Left ventricle myocardium superior (tissue), 1 donor: ENCODE measurements around the gene SAP130. TPM values are rescaled to one million over a fixed set of nuclear protein-coding genes. Genes with fewer than 3 reads are reported as not detected.

ENCODE experiments used
- ATAC-seq: fragments of 200-7000 bp; cut with Tn5 transposase; one replicate; pipeline ENCODE4 v1.9.1; 2020; ENCODE audit warnings: mild to moderate bottlenecking, moderate library complexity
- DNase-seq: peaks from one replicate; pipeline ENCODE4 v3.0.0-alpha.2; 2020
- intact Hi-C: fragments of 100-400 bp; cut with micrococcal nuclease; formaldehyde crosslinking; loops from one replicate; pipeline ENCODE4 v1.11.0; 2022
- long read RNA-seq: library from polyadenylated mRNA; unstranded; transcript quantifications from one replicate; pipeline ENCODE4 v2.0.0, GENCODE V29; 2021
- total RNA-seq: library from RNA; stranded (reverse); fragmentation: NEBNext Ultra II Directional; extraction: Animal tissue kit (Norgen Biotek cat#: 25700); gene quantifications from one replicate; pipeline ENCODE4 v1.2.1, GENCODE V29; 2021
- donor health status: DM: no; HTN: yes; CAD: no; lungs with severe emphysema.

SAP130 gene
- total RNA-seq: 16.8 TPM
- long read RNA-seq, full-length matches to known transcripts: 1 of 2 reads
- long read RNA-seq, partial matches to known transcripts: 1 of 2 reads
- long read RNA-seq, other reads (novel, unspliced or antisense): 0 of 2 reads

- intact Hi-C loops: no loop called here
- DNase-seq (peak; percentile 100), ATAC-seq (peak; percentile 93)
Measured at GRCh38 chr2:128027801-128028667, at the start of gene SAP130. Gene SAP130 (minus strand): TSS chr2:128028059. CDS start chr2:128026292, 1,767 bp downstream.

- intact Hi-C loops: no loop called here
- no peak for ATAC-seq
Measured at GRCh38 chr2:128076461-128077106, 48.7 kb upstream of the SAP130 start.

GRCh38 chr2:128073278-128073677 is 45.4 kb upstream of the SAP130 start:
- no peak for DNase-seq
- ATAC-seq: no peak
- intact Hi-C loops: no loop called here

More at GRCh38 chr2:128076461-128077106, 48.7 kb upstream of the SAP130 start:
- DNase-seq: no peak

- intact Hi-C loops: no loop called here
- no peak for ATAC-seq
- DNase-seq: no peak
Measured at GRCh38 chr2:128069769-128070168, 41.9 kb upstream of the SAP130 start.

- DNase-seq (no peak), ATAC-seq (no peak)
- intact Hi-C loops: no loop called here
Measured at GRCh38 chr2:128064353-128064752, 36.5 kb upstream of the SAP130 start.

GRCh38 chr2:128062571-128062970 is 34.7 kb upstream of the SAP130 start:
- ATAC-seq: no peak
- intact Hi-C loops: no loop called here
- no peak for DNase-seq

GRCh38 chr2:128058114-128058513 is 30.3 kb upstream of the SAP130 start:
- ATAC-seq: no peak
- no peak for DNase-seq
- intact Hi-C loops: no loop called here

- intact Hi-C loops: no loop called here
- no peak for ATAC-seq
- no peak for DNase-seq
Measured at GRCh38 chr2:128057334-128057733, 29.5 kb upstream of the SAP130 start.

GRCh38 chr2:128054104-128054885 is 26.4 kb upstream of the SAP130 start:
- no peak for DNase-seq
- intact Hi-C loops: no loop called here
- ATAC-seq: no peak

- ATAC-seq: no peak
- DNase-seq: no peak
- intact Hi-C loops: no loop called here
Measured at GRCh38 chr2:128053331-128053730, 25.5 kb upstream of the SAP130 start.

GRCh38 chr2:128043041-128043440 is 15.2 kb upstream of the SAP130 start:
- DNase-seq: no peak
- intact Hi-C loops: no loop called here
- ATAC-seq: no peak

GRCh38 chr2:128041561-128041960 is 13.7 kb upstream of the SAP130 start:
- intact Hi-C loops: no loop called here
- no peak for DNase-seq

GRCh38 chr2:128040166-128040771 is 12.4 kb upstream of the SAP130 start:
- DNase-seq (no peak), ATAC-seq (no peak)
- intact Hi-C loops: no loop called here

More at GRCh38 chr2:128041561-128041960, 13.7 kb upstream of the SAP130 start:
- ATAC-seq: no peak

GRCh38 chr2:128039535-128039934 is 11.7 kb upstream of the SAP130 start:
- intact Hi-C loops: no loop called here
- no peak for DNase-seq
- ATAC-seq: no peak

- DNase-seq (no peak), ATAC-seq (no peak)
- intact Hi-C loops: no loop called here
Measured at GRCh38 chr2:128038411-128038810, 10.6 kb upstream of the SAP130 start.

GRCh38 chr2:128037649-128038048 is 9.8 kb upstream of the SAP130 start:
- no peak for DNase-seq
- intact Hi-C loops: no loop called here
- ATAC-seq: no peak

GRCh38 chr2:128036748-128037607 is 9.1 kb upstream of the SAP130 start:
- intact Hi-C loops: no loop called here
- no peak for DNase-seq
- no peak for ATAC-seq

- DNase-seq: no peak
- ATAC-seq: no peak
- intact Hi-C loops: no loop called here
Measured at GRCh38 chr2:128032092-128032491, 4.2 kb upstream of the SAP130 start.
